Thymus (tissue), 11 donors: Measurements from ENCODE around the gene PPFIBP1. TPM values are rescaled to one million over a fixed set of nuclear protein-coding genes. Genes with fewer than 3 reads are reported as not detected.

ENCODE experiments used
- DNase-seq, 9 donors: peaks; one replicate each; pipeline ENCODE4 v3.0.0-alpha.2; 2013; ENCODE audit warnings: low spot score in 9 of 9, low read depth in 6 of 9, missing footprints in 1 of 9
- H3K27ac ChIP-seq, 2 donors: one replicate each; pipeline ENCODE4 v1.5.1; 2013; ENCODE audit warnings: control low read depth in 1 of 2, low read depth in 1 of 2, low read length in 1 of 2, mild to moderate bottlenecking in 1 of 2, moderate library complexity in 1 of 2
- H3K27me3 ChIP-seq, 2 donors: one replicate each; pipeline ENCODE4 v1.5.1; 2013; ENCODE audit warnings: low read length in 1 of 2; ENCODE audit not compliant: control insufficient read depth in 2 of 2, insufficient read depth in 1 of 2
- H3K36me3 ChIP-seq, 2 donors: one replicate each; pipeline ENCODE4 v1.5.1; 2013; ENCODE audit warnings: low read length in 1 of 2, mild to moderate bottlenecking in 1 of 2, moderate library complexity in 1 of 2; ENCODE audit not compliant: control insufficient read depth in 2 of 2, insufficient read depth in 2 of 2
- H3K4me1 ChIP-seq, 2 donors: one replicate each; pipeline ENCODE4 v1.5.1; 2013; ENCODE audit warnings: low read length in 2 of 2; ENCODE audit not compliant: control insufficient read depth in 2 of 2, insufficient read depth in 2 of 2
- H3K4me3 ChIP-seq, 2 donors: one replicate each; pipeline ENCODE4 v1.5.1; 2013; ENCODE audit warnings: low read length in 2 of 2, control low read depth in 1 of 2, mild to moderate bottlenecking in 1 of 2
- H3K9me3 ChIP-seq, 2 donors: one replicate each; pipeline ENCODE4 v1.5.1; 2013; ENCODE audit warnings: low read length in 1 of 2, mild to moderate bottlenecking in 1 of 2; ENCODE audit not compliant: control insufficient read depth in 2 of 2, insufficient read depth in 1 of 2
- WGBS: extraction: QIAGEN DNeasy Blood & Tissue Kit; methylation state at CpG from one replicate; pipeline ENCODE4 v1.1.7; 2013; 5-methylcytosine and 5-hydroxymethylcytosine counted together
- polyA plus RNA-seq: library from polyadenylated mRNA; stranded (reverse); fragments of 200-250 nt; gene quantifications from one replicate; pipeline ENCODE4 v1.2.3, GENCODE V29; 2013
- total RNA-seq: library from RNA; stranded (reverse); fragments of 120-200 nt; gene quantifications from one replicate; pipeline ENCODE4 v1.2.4, GENCODE V29; 2013
- donor health status: healthy.

Gene PPFIBP1
- total and polyA plus RNA-seq, 2 donors: 10.0 to 23.7 TPM

GRCh38 chr12:27530157-27530922 is 6.3 kb downstream of the PPFIBP1 start:
- H3K27ac ChIP-seq: peak overlapping the region in 1 of 2 donors; percentile 26
- no peaks in the 10 kb centered on the region for H3K27me3 ChIP-seq
- peaks cover 24 to 27% of the 10 kb centered on the region in 2 donors for H3K4me1 ChIP-seq
- no peak for DNase-seq
- WGBS: 87% methylated on average over 7 of the region's 7 CpGs
- no peaks in the 10 kb centered on the region for H3K36me3 ChIP-seq
- H3K9me3 ChIP-seq: no peaks in the 10 kb centered on the region
- no peak overlapping the region for H3K4me3 ChIP-seq

GRCh38 chr12:27531896-27532295 is 7.9 kb downstream of the PPFIBP1 start:
- Histone ChIP-seq H3K9me3 (no peaks in the 10 kb centered on the region), H3K4me1 (peaks cover 24 to 26% of the 10 kb centered on the region in 2 donors), H3K27ac (no peak overlapping the region), H3K36me3 (no peaks in the 10 kb centered on the region), H3K27me3 (no peaks in the 10 kb centered on the region), H3K4me3 (no peak overlapping the region)
- 87% methylated on average over 4 of the region's 4 CpGs for WGBS
- no peak for DNase-seq

GRCh38 chr12:27534060-27534764 is 10.2 kb downstream of the PPFIBP1 start:
- peak in 7 of 9 donors; percentile 36 to 83 (median 54) for DNase-seq

GRCh38 chr12:27534765-27535161 is 10.8 kb downstream of the PPFIBP1 start:
- no peak for DNase-seq
- Histone ChIP-seq H3K27me3 (no peaks in the 10 kb centered on the region), H3K9me3 (no peaks in the 10 kb centered on the region), H3K4me3 (no peak overlapping the region), H3K27ac (peak overlapping the region; percentile 26 to 64), H3K36me3 (no peaks in the 10 kb centered on the region), H3K4me1 (peaks cover 26 to 28% of the 10 kb centered on the region in 2 donors)
- WGBS: 93% methylated on average over 1 of the region's 1 CpG

More at GRCh38 chr12:27534060-27534764, 10.2 kb downstream of the PPFIBP1 start:
- Histone ChIP-seq H3K4me3 (no peak overlapping the region), H3K9me3 (no peaks in the 10 kb centered on the region), H3K27ac (peak overlapping the region; percentile 26 to 64), H3K27me3 (no peaks in the 10 kb centered on the region), H3K4me1 (peaks cover 26 to 28% of the 10 kb centered on the region in 2 donors), H3K36me3 (no peaks in the 10 kb centered on the region)
- 74% methylated on average over 6 of the region's 6 CpGs for WGBS

GRCh38 chr12:27535318-27535717 is 11.3 kb downstream of the PPFIBP1 start:
- Histone ChIP-seq H3K4me1 (peaks cover 28 to 30% of the 10 kb centered on the region in 2 donors), H3K27me3 (no peaks in the 10 kb centered on the region), H3K36me3 (no peaks in the 10 kb centered on the region), H3K4me3 (no peak overlapping the region), H3K9me3 (no peaks in the 10 kb centered on the region), H3K27ac (no peak overlapping the region)
- DNase-seq: no peak
- 96% methylated on average over 6 of the region's 6 CpGs for WGBS

GRCh38 chr12:27537855-27538675 is 14.1 kb downstream of the PPFIBP1 start:
- Histone ChIP-seq H3K27me3 (no peaks in the 10 kb centered on the region), H3K4me3 (no peak overlapping the region), H3K9me3 (no peaks in the 10 kb centered on the region), H3K36me3 (no peaks in the 10 kb centered on the region), H3K27ac (no peak overlapping the region), H3K4me1 (peaks cover 28 to 35% of the 10 kb centered on the region in 2 donors)
- no peak for DNase-seq
- 88% methylated on average over 8 of the region's 8 CpGs for WGBS

- H3K27ac ChIP-seq: no peak overlapping the region
- no peak overlapping the region for H3K4me3 ChIP-seq
- DNase-seq: no peak
- H3K27me3 ChIP-seq: no peaks in the 10 kb centered on the region
- H3K36me3 ChIP-seq: no peaks in the 10 kb centered on the region
- 94% methylated on average over 4 of the region's 4 CpGs for WGBS
- peaks cover 18 to 25% of the 10 kb centered on the region in 2 donors for H3K4me1 ChIP-seq
- no peaks in the 10 kb centered on the region for H3K9me3 ChIP-seq
Measured at GRCh38 chr12:27539191-27539631, 15.2 kb downstream of the PPFIBP1 start.

GRCh38 chr12:27541031-27541719 is 17.2 kb downstream of the PPFIBP1 start:
- WGBS: 89% methylated on average over 8 of the region's 8 CpGs
- no peak overlapping the region for H3K27ac ChIP-seq

More at GRCh38 chr12:27541031-27541719, 17.2 kb downstream of the PPFIBP1 start:
- peak in 5 of 9 donors; percentile 35 to 81 (median 51) for DNase-seq
- Histone ChIP-seq H3K36me3 (no peaks in the 10 kb centered on the region), H3K9me3 (no peaks in the 10 kb centered on the region), H3K27me3 (no peaks in the 10 kb centered on the region), H3K4me3 (no peak overlapping the region), H3K4me1 (peaks cover 7 to 13% of the 10 kb centered on the region in 2 donors)
